Measurements from ENCODE around the gene NID2. TPM values are rescaled to one million over a fixed set of nuclear protein-coding genes. Genes with fewer than 3 reads are reported as not detected.

NID2 gene
- total RNA-seq, 1 experiment from 2014 or later = 9.5 TPM

GRCh38 chr14:51962711-51963110 is 106.1 kb downstream of the NID2 start:
- no peak overlapping the region for H3K4me3 ChIP-seq (ENCODE audit: low read depth, low read length)
- POLR2A ChIA-PET = no interaction called here
- BruUV-seq (replicated peaks) = no TSS peak
- H3K9me3 Mint-ChIP-seq (ENCODE audit: unreplicated experiment) = peaks cover 26% of the 10 kb centered on the region
- no peaks in the 10 kb centered on the region for H3K27me3 ChIP-seq (replicated peaks; ENCODE audit: control insufficient read depth, insufficient read depth, low read length)
- H3K27ac Mint-ChIP-seq (ENCODE audit: unreplicated experiment) = no peak overlapping the region
- no peak for DNase-seq
- no peaks in the 10 kb centered on the region for H3K36me3 ChIP-seq (ENCODE audit: control insufficient read depth, insufficient read depth, low read length)
- no peaks in the 10 kb centered on the region for H3K9me3 ChIP-seq
- CTCF ChIA-PET = no interaction called here
- no peaks in the 10 kb centered on the region for H3K4me1 ChIP-seq
- H3K27me3 Mint-ChIP-seq (ENCODE audit: insufficient read depth, unreplicated experiment) = no peaks in the 10 kb centered on the region
- TF ChIP-seq, protein P1, sequence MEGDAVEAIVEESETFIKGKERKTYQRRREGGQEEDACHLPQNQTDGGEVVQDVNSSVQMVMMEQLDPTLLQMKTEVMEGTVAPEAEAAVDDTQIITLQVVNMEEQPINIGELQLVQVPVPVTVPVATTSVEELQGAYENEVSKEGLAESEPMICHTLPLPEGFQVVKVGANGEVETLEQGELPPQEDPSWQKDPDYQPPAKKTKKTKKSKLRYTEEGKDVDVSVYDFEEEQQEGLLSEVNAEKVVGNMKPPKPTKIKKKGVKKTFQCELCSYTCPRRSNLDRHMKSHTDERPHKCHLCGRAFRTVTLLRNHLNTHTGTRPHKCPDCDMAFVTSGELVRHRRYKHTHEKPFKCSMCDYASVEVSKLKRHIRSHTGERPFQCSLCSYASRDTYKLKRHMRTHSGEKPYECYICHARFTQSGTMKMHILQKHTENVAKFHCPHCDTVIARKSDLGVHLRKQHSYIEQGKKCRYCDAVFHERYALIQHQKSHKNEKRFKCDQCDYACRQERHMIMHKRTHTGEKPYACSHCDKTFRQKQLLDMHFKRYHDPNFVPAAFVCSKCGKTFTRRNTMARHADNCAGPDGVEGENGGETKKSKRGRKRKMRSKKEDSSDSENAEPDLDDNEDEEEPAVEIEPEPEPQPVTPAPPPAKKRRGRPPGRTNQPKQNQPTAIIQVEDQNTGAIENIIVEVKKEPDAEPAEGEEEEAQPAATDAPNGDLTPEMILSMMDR (IDR thresholded peaks at IDR 0.05; ENCODE audit: insufficient read depth in 1 of 2, low read depth in 1 of 2, low read length in 1 of 2, severe bottlenecking in 1 of 2, unreplicated experiment in 1 of 2) = no peak
- intact Hi-C loops (cut with micrococcal nuclease; ENCODE audit: unreplicated experiment) = no loop called here
- no peak overlapping the region for H3K4me3 Mint-ChIP-seq (ENCODE audit: unreplicated experiment)
- H3K36me3 Mint-ChIP-seq (ENCODE audit: insufficient read depth, unreplicated experiment) = no peaks in the 10 kb centered on the region
- H3K4me1 Mint-ChIP-seq (ENCODE audit: low read depth, unreplicated experiment) = no peaks in the 10 kb centered on the region

- Histone ChIP-seq H3K4me3 (ENCODE audit: low read depth, low read length) (no peak overlapping the region), H3K9me3 (peaks cover 5% of the 10 kb centered on the region; the same call in 1 of the 2 replicates), H3K4me1 (no peaks in the 10 kb centered on the region), H3K36me3 (ENCODE audit: control insufficient read depth, insufficient read depth, low read length) (no peaks in the 10 kb centered on the region), H3K27me3 (replicated peaks; ENCODE audit: control insufficient read depth, insufficient read depth, low read length) (no peaks in the 10 kb centered on the region)
- DNase-seq = no peak
- no peaks in the 10 kb centered on the region for H3K4me1 Mint-ChIP-seq (ENCODE audit: low read depth, unreplicated experiment)
- H3K4me3 Mint-ChIP-seq (ENCODE audit: unreplicated experiment) = no peak overlapping the region
- intact Hi-C loops (cut with micrococcal nuclease; ENCODE audit: unreplicated experiment) = no loop called here
- peaks cover 26% of the 10 kb centered on the region for H3K9me3 Mint-ChIP-seq (ENCODE audit: unreplicated experiment)
- H3K27ac Mint-ChIP-seq (ENCODE audit: unreplicated experiment) = no peak overlapping the region
- POLR2A ChIA-PET = no interaction called here
- CTCF ChIA-PET = no interaction called here
- BruUV-seq (replicated peaks) = no TSS peak
- no peaks in the 10 kb centered on the region for H3K36me3 Mint-ChIP-seq (ENCODE audit: insufficient read depth, unreplicated experiment)
- TF ChIP-seq, protein P1 (IDR thresholded peaks at IDR 0.05; ENCODE audit: insufficient read depth in 1 of 2, low read depth in 1 of 2, low read length in 1 of 2, severe bottlenecking in 1 of 2, unreplicated experiment in 1 of 2) = no peak
- H3K27me3 Mint-ChIP-seq (ENCODE audit: insufficient read depth, unreplicated experiment) = no peaks in the 10 kb centered on the region
Observed at GRCh38 chr14:51960866-51961265, 108.0 kb downstream of the NID2 start.

DNA sequence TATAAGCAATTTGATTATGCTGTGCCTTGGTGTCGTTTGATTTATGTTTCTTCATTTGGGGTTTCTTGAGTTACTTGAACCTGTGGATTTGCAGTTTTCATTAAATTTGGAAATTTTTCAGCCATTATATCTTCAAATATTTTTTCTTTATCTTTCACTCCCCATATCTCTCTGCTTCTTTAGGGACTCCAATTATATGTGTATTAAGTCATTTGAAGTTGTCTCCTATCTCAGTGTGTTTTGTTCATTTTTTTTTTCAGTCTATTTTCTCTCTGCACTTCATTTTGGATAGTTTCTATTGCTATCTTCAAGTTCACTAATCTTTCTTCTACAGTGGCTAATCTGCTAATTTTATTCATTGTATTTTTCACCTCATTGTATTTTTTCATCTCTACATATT is 108.9 kb downstream of the NID2 start:
- no peaks in the 10 kb centered on the region for H3K36me3 Mint-ChIP-seq (ENCODE audit: insufficient read depth, unreplicated experiment)
- no peak for DNase-seq
- H3K4me1 ChIP-seq = no peaks in the 10 kb centered on the region
- BruUV-seq (replicated peaks) = no TSS peak
- no peaks in the 10 kb centered on the region for H3K27me3 Mint-ChIP-seq (ENCODE audit: insufficient read depth, unreplicated experiment)
- H3K4me3 ChIP-seq (ENCODE audit: low read depth, low read length) = no peak overlapping the region
- H3K9me3 ChIP-seq = peaks cover 5% of the 10 kb centered on the region; the same call in 1 of the 2 replicates
- TF ChIP-seq, protein P1 (IDR thresholded peaks at IDR 0.05; ENCODE audit: insufficient read depth in 1 of 2, low read depth in 1 of 2, low read length in 1 of 2, severe bottlenecking in 1 of 2, unreplicated experiment in 1 of 2) = no peak
- no peaks in the 10 kb centered on the region for H3K36me3 ChIP-seq (ENCODE audit: control insufficient read depth, insufficient read depth, low read length)
- no peaks in the 10 kb centered on the region for H3K4me1 Mint-ChIP-seq (ENCODE audit: low read depth, unreplicated experiment)
- POLR2A ChIA-PET = no interaction called here
- intact Hi-C loops (cut with micrococcal nuclease; ENCODE audit: unreplicated experiment) = no loop called here
- H3K9me3 Mint-ChIP-seq (ENCODE audit: unreplicated experiment) = peaks cover 26% of the 10 kb centered on the region
- CTCF ChIA-PET = no interaction called here
- H3K27ac Mint-ChIP-seq (ENCODE audit: unreplicated experiment) = no peak overlapping the region
- no peaks in the 10 kb centered on the region for H3K27me3 ChIP-seq (replicated peaks; ENCODE audit: control insufficient read depth, insufficient read depth, low read length)
- no peak overlapping the region for H3K4me3 Mint-ChIP-seq (ENCODE audit: unreplicated experiment)

Data from Caco-2 (cell line).